Renal cortical epithelial cell (primary cell): ENCODE measurements around the gene PPP1R2. TPM values are rescaled to one million over a fixed set of nuclear protein-coding genes. Genes with fewer than 3 reads are reported as not detected.
A peak's percentile ranks its signal among the peaks of the same experiment; 100 is the strongest.
"Not testable (repeated sequence)": the region's sequence is repeated elsewhere in the genome, so short reads cannot be mapped to it uniquely, and the experiment has no call there.

Source experiments
- DNase-seq: peaks from one replicate; pipeline ENCODE4 v3.0.0-alpha.2; 2011; ENCODE audit warnings: low read depth
- total RNA-seq: library from RNA; depleted of rRNA; stranded (reverse); fragments of >200 nt; gene quantifications from 2 replicates; pipeline ENCODE4 v1.2.3, GENCODE V29; 2014

Gene PPP1R2
- total RNA-seq, 1 donor from 2014 or later, result 106 TPM

GRCh38 chr3:195537995-195538394 is 5.1 kb downstream of the PPP1R2 start:
- no peak for DNase-seq

GRCh38 chr3:195535293-195535692 is 7.8 kb downstream of the PPP1R2 start:
- no peak for DNase-seq

GRCh38 chr3:195532834-195533233 is 10.3 kb downstream of the PPP1R2 start:
- no peak for DNase-seq

GRCh38 chr3:195532345-195532744 is 10.8 kb downstream of the PPP1R2 start:
- no peak for DNase-seq

- no peak for DNase-seq
Measured at GRCh38 chr3:195531683-195532082, 11.4 kb downstream of the PPP1R2 start.

GRCh38 chr3:195526492-195526891 is 16.6 kb downstream of the PPP1R2 start:
- DNase-seq, result no peak

GRCh38 chr3:195524171-195524896 is 18.8 kb downstream of the PPP1R2 start:
- DNase-seq, result no peak

GRCh38 chr3:195522254-195523023 is 20.7 kb downstream of the PPP1R2 start:
- DNase-seq, result no peak

- no peak for DNase-seq
Measured at GRCh38 chr3:195517030-195517429, 26.1 kb downstream of the PPP1R2 start.

- DNase-seq, result not testable (repeated sequence)
Measured at GRCh38 chr3:195514610-195515235, 28.4 kb downstream of the PPP1R2 start.

GRCh38 chr3:195512798-195513345 is 30.3 kb downstream of the PPP1R2 start:
- DNase-seq, result no peak

- peak; percentile 7 for DNase-seq
Measured at GRCh38 chr3:195511136-195511535, 32.0 kb downstream of the PPP1R2 start.

GRCh38 chr3:195508185-195508584 is 34.9 kb downstream of the PPP1R2 start:
- DNase-seq, result no peak

- no peak for DNase-seq
Measured at GRCh38 chr3:195475614-195476013, 67.5 kb downstream of the PPP1R2 start.

- DNase-seq, result not testable (repeated sequence)
Measured at GRCh38 chr3:195475116-195475515, 68.0 kb downstream of the PPP1R2 start.

GRCh38 chr3:195468841-195469240 is 74.3 kb downstream of the PPP1R2 start:
- no peak for DNase-seq

- DNase-seq, result no peak
Measured at GRCh38 chr3:195468391-195468776, 74.7 kb downstream of the PPP1R2 start.

- peak; percentile 82 for DNase-seq
Measured at GRCh38 chr3:195467641-195468390, 75.3 kb downstream of the PPP1R2 start.

GRCh38 chr3:195466251-195466650 is 76.9 kb downstream of the PPP1R2 start:
- DNase-seq, result no peak
